Skeletal muscle tissue (tissue), 5 donors: ENCODE results near the gene SPINT3. TPM values are rescaled to one million over a fixed set of nuclear protein-coding genes. Genes with fewer than 3 reads are reported as not detected.

ENCODE experiments used
- H3K27ac ChIP-seq: one replicate; pipeline ENCODE4 v1.7.0; 2013; ENCODE audit warnings: mild to moderate bottlenecking, low read depth, low read length, inconsistent platforms
- H3K27me3 ChIP-seq, 3 donors: one replicate each; pipeline ENCODE4 v1.7.0; 2013; ENCODE audit warnings: low read length in 3 of 3; ENCODE audit not compliant: control insufficient read depth in 3 of 3, insufficient read depth in 3 of 3
- H3K36me3 ChIP-seq, 3 donors: one replicate each; pipeline ENCODE4 v1.7.0; 2013; ENCODE audit warnings: low read length in 3 of 3; ENCODE audit not compliant: control insufficient read depth in 3 of 3, insufficient read depth in 3 of 3
- H3K4me1 ChIP-seq, 3 donors: one replicate each; pipeline ENCODE4 v1.7.0; 2013; ENCODE audit warnings: low read length in 3 of 3, mild to moderate bottlenecking in 3 of 3; ENCODE audit not compliant: control insufficient read depth in 3 of 3, insufficient read depth in 3 of 3
- H3K4me3 ChIP-seq, 3 donors: one replicate each; pipeline ENCODE4 v1.7.0; 2013; ENCODE audit warnings: low read length in 3 of 3
- H3K9ac ChIP-seq, 3 donors: one replicate each; pipeline ENCODE4 v1.7.0; 2013; ENCODE audit warnings: low read length in 3 of 3, mild to moderate bottlenecking in 3 of 3, moderate library complexity in 2 of 3, low read depth in 1 of 3
- H3K9me3 ChIP-seq, 3 donors: one replicate each; pipeline ENCODE4 v1.7.0; 2013; ENCODE audit warnings: low read length in 3 of 3; ENCODE audit not compliant: control insufficient read depth in 3 of 3
- small RNA-seq: library from RNA; depleted of rRNA; stranded (forward); fragments of <200 nt; gene quantifications from one replicate; pipeline ENCODE3, GENCODE V24; 2014
- total RNA-seq: library from RNA; depleted of rRNA; stranded (reverse); fragments of >200 nt; gene quantifications from one replicate; pipeline ENCODE4 v1.2.3, GENCODE V29; 2014
- donor health status: Osteomylitis.

The SPINT3 gene
- total RNA-seq, 1 donor from 2014 or later: not detected

DNA sequence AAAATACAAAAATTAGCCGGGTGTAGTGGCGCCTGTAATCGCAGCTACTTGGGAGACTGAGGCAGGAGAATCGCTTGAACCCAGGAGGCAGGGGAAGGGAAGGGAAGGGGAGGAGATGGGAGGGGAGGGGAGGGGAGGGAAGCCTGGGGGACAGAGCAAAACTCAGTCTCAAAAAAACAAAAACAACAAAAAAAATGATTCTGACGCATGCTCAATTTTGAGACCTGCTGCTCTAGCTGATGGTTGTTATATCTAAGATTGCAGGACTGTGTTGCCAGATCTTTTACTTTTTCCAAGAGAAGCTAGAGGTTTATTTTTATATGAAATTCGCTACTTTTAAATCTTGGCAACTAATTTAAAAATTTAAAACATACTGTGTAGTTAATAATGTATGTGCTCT is 48.2 kb downstream of the SPINT3 start:
- no peak overlapping the region for H3K27ac ChIP-seq
- no peaks in the 10 kb centered on the region for H3K9me3 ChIP-seq
- peaks cover 12 to 16% (median 14%) of the 10 kb centered on the region in 3 donors for H3K4me1 ChIP-seq
- no peak overlapping the region for H3K9ac ChIP-seq
- H3K27me3 ChIP-seq: peaks cover 40 to 46% (median 45%) of the 10 kb centered on the region in 3 donors
- no peaks in the 10 kb centered on the region for H3K36me3 ChIP-seq
- H3K4me3 ChIP-seq: no peak overlapping the region

DNA sequence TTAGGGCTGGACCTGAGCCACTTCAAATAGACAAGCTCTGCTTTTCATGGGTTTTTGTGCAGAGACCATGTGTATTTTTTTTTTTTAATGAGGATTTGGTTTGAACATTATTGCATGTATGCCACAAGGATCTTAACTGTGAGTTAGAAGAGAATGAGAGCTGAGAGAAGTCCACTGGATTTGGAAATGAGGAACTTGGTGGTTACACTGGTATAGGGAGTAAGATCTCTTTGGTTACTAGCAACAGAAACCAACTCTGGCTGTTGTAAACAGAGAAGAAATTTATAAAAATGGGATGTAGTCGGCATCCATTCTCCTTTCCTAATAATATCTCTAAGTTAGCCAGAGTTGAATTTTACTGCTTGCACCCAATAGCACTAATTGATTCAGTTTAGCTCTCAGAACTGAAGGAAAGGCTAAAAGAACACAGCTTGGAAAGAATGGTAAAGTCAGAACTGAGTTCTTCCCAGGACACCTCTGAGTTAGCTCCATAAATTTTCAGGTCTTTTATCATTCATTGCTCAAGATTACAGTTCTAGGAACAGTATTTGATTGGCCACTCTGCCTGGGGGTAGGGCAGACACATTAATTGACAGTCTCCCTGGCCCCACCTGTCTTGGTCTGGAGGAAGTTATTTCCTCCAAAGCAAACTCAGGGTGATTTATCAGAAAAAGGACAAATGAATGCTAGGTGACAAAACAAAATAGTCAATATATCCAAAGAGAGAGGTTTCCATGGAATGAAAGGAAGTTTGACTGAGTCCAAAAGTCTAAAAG is 49.7 kb downstream of the SPINT3 start:
- no peak overlapping the region for H3K4me3 ChIP-seq
- no peak overlapping the region for H3K9ac ChIP-seq
- no peaks in the 10 kb centered on the region for H3K36me3 ChIP-seq
- H3K4me1 ChIP-seq: peaks cover 9 to 13% (median 10%) of the 10 kb centered on the region in 3 donors
- no peak overlapping the region for H3K27ac ChIP-seq
- no peaks in the 10 kb centered on the region for H3K9me3 ChIP-seq
- peaks cover 30 to 33% (median 32%) of the 10 kb centered on the region in 3 donors for H3K27me3 ChIP-seq

DNA sequence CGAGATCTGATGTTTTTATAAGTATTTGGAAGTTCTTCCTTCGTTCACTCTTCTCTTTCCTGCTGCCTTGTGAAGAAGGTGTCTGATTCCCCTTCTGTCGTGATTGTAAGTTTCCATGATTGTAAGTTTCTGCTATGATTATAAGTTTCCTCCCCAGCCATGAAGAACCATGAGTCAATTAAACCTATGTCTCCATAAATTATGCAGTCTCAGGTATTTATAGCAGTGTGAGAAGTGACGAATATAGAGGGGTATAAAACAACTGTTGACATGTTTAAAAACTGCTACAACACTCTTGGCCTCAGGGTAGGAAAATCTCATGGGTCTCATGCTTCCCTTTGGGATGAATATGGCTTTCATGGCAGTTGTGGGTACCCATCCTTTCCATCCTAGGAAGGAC is 51.7 kb downstream of the SPINT3 start:
- H3K27me3 ChIP-seq: peaks cover 12 to 14% (median 13%) of the 10 kb centered on the region in 3 donors
- H3K36me3 ChIP-seq: no peaks in the 10 kb centered on the region

DNA sequence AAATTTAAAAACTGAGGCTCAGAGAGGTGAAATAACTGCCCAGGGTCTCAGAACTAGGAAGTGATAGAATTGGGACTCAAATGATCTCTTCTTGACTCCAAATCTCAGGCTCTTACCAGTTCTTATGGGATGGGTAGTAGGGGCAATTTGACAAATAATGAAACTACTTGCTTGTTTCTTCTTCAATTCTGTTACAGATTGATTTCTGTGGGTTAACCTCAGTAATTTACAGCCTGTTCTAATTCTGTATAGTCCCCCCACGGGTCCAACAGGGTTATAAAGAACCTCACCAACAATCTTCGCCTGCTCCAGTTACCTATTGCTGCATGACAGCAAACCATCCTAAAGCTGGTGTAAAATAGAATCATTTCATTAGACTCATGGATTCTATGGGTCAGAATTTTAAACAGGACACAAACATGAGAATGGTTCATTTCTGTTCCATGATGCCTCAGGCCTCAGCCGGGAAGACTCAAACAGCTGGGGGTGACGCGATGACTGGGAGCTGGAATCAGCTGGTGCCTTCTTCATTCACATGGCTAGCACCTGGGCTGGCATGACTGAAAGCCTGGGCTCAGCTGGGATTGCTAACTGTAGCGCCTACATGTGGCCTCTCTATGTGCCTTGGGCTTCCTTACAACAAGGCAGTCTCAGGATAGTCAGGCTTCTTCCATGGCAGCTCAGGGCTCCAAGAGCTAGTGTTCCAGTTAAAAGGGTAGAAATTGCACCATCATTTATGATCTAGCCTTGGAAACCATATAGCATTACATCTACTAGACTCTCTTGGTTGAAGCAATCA is 52.5 kb downstream of the SPINT3 start:
- H3K9ac ChIP-seq: no peak overlapping the region
- H3K4me1 ChIP-seq: no peaks in the 10 kb centered on the region
- H3K27me3 ChIP-seq: peaks cover 5 to 8% (median 6%) of the 10 kb centered on the region in 3 donors
- no peaks in the 10 kb centered on the region for H3K36me3 ChIP-seq
- H3K9me3 ChIP-seq: no peaks in the 10 kb centered on the region
- no peak overlapping the region for H3K27ac ChIP-seq
- no peak overlapping the region for H3K4me3 ChIP-seq

More for the DNA sequence above, 51.7 kb downstream of the SPINT3 start:
- no peak overlapping the region for H3K4me3 ChIP-seq
- no peaks in the 10 kb centered on the region for H3K9me3 ChIP-seq
- H3K4me1 ChIP-seq: no peaks in the 10 kb centered on the region
- H3K9ac ChIP-seq: no peak overlapping the region
- H3K27ac ChIP-seq: no peak overlapping the region

Small RNA genes lying within 50 kb of the gene (small RNA-seq; reads per million reads assigned to genes)
- not detected for gene AL031663.1
- not detected for gene HSPD1P21
- not detected for gene RNA5SP485

Other genes starting within 250 kb of the SPINT3 start
- not detected for gene RBPJL, start 208.8 kb downstream of the SPINT3 start, total RNA-seq
- 0.52 TPM for gene MATN4, start 207.3 kb downstream of the SPINT3 start, total RNA-seq
- 4.2 TPM for gene SDC4, start 167.2 kb downstream of the SPINT3 start, total RNA-seq
- 13.6 TPM for gene SYS1, start 152.5 kb downstream of the SPINT3 start, total RNA-seq
- gene TP53TG5, start 137.3 kb downstream of the SPINT3 start, total RNA-seq: not detected
- 3.7 TPM for gene DBNDD2, start 107.3 kb downstream of the SPINT3 start, total RNA-seq
- 16.2 TPM for gene PIGT, start 99.5 kb downstream of the SPINT3 start, total RNA-seq
- gene WFDC2, start 45.9 kb downstream of the SPINT3 start, total RNA-seq: not detected
- gene WFDC6, start 23.9 kb upstream of the SPINT3 start, total RNA-seq: not detected
- not detected for gene EPPIN, start 31.8 kb upstream of the SPINT3 start, total RNA-seq
- not detected for gene WFDC8, start 63.7 kb upstream of the SPINT3 start, total RNA-seq
- gene WFDC10A, start 114.1 kb upstream of the SPINT3 start, total RNA-seq: not detected
- gene WFDC9, start 115.7 kb upstream of the SPINT3 start, total RNA-seq: not detected
- not detected for gene WFDC11, start 154.6 kb upstream of the SPINT3 start, total RNA-seq
- gene WFDC13, start 186.4 kb upstream of the SPINT3 start, total RNA-seq: not detected
- gene WFDC10B, start 189.4 kb upstream of the SPINT3 start, total RNA-seq: not detected
- gene SPINT4, start 206.7 kb upstream of the SPINT3 start, total RNA-seq: not detected